HG03558 (cell line): Measurements from ENCODE around the gene HBS1L.

Source experiments
- ATAC-seq: cut with Tn5 transposase; IDR thresholded peaks from one replicate; pipeline ENCODE4 v1.9.1; 2021; ENCODE audit warnings: moderate number of reproducible peaks; ENCODE audit not compliant: unreplicated experiment; ENCODE audit errors: extremely low read depth

HBS1L gene

DNA sequence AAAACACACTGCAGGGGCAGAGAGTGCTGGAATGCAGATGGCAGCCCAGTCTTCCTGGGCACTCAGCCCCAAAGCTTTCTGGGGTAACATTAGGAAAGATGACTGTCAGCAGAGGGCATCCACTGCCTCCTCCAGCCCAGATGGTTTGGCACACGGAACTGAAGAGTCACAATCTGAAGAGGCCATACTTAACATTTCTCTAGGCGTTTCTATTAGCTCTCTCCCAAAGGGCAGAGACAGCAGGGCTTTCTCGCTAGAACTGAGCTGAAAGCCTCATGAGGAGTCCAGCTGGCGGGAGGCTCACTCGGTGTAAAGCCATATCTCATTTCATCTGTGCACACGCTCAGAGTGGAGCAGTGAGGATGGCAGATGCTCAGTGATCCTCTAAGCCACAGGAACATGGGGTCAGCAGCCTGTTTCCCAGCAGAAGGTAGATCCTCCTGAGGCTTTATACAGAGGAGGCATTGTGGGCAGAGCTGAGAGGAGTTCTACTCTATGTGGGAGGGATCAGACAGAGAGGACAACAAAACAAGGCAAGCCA lies 132.8 kb downstream of the HBS1L start:
- ATAC-seq: no peak

DNA sequence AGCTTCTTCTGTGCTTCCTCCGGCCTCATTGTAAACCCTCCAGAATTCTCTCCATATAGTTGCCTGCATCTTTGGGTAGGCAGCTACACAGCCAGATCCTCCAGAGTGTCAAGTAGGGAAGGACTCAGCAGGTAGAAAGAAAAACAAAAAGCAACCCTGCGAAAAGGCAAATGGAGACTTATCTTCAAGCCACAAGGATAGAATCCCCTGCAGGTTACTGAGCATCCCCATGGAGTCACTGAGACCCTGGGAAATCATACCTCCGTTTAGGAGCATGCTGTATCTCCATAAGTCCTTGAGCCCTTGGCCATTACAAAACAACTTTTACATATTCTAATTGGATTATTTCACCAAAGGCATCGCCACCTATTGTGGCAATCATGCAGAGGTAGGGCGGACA lies 133.3 kb downstream of the HBS1L start:
- ATAC-seq: no peak

DNA sequence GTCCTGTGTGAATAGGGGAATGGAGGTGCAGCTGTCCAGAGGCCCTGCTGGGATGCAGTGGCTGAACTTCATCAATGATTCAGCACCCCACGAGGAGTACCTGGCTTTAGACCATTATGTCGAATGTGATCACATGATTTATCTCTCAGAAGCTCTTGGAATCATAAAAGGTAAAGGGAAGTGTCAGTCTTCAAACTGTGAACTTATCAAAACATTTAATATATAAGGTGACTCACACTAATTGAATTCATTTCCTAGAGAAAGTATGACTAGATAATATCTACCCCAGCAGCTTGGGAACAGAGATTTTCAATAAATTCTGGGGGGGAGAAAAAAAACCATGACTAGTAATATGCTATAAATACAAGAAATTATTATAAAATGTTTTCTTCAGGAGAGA lies 134.2 kb downstream of the HBS1L start:
- no peak for ATAC-seq

DNA sequence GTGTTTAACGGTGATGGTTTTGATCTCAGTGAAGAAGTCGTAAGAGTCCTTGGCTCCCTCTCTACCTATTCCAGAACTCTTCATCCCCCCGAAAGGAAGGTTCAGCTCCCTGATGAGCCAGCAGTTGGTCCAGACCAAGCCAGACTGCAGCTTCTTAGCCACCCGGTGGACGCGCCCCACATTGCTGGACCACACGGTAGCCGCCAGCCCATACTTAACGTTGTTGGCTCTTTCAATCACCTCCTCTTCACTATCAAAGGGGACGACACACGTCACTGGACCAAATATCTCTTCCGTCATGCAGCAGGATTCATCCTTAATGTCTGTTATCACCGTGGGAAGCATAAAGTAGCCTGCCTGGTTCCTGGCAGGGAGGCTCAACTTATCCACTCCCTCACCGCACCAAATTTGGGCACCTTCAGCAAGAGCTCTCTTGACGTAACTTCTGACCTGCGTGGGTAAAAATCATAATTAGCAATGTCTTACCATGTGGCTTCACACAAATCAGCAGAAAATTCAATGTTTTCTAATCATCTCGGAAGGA lies 136.1 kb downstream of the HBS1L start:
- no peak for ATAC-seq

DNA sequence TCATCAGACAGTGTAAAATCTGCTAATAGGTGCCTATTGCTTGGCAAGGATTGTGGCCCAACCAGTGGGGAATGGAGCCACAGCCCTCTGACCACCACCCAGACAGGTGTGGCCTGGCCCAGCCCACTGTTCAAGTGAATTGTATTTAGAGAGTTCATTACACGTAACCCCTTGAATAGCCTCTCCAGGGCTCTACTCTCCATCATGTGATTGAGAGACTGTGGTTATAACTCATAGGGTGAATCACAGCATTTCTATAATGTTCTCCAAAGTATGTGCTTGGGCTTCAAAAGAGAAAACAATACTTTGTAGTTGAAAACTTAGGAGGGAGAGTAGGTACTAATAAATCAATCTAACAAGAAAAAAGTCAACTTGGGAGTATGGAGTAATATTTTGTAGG lies 143.1 kb downstream of the HBS1L start:
- no peak for ATAC-seq

DNA sequence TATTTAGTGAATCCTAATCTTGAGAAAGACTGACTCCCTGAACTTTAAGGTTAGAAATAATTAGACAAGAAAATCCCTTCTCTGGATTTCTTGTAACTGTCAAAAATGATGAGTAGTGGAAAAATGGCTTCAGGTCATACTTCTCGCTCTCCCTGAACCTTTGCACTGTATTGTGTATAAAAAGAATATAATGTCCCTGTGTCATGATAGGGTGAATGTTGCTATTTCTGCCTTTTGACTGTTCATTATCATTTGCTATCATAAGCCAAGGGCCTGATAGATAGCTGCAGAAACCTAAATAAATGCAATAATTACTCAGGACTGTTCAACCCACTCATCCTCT lies 144.1 kb downstream of the HBS1L start:
- ATAC-seq: no peak
